Left lung (tissue), 10 donors: ENCODE measurements around the gene TOLLIP. TPM values are rescaled to one million over a fixed set of nuclear protein-coding genes. Genes with fewer than 3 reads are reported as not detected.

Experiments used
- ATAC-seq: fragments of 200-7000 bp; cut with Tn5 transposase; one replicate; pipeline ENCODE4 v1.9.1; 2020; ENCODE audit warnings: moderate library complexity
- DNase-seq, 4 donors: peaks; one replicate each; pipeline ENCODE4 v3.0.0-alpha.2; 2013 to 2020
- H3K27ac ChIP-seq, 2 donors: fragments of 200-600 bp; sonication (generic) in 1 of 2; one replicate each; pipeline versions ENCODE4 v1.5.0 to v1.8.0; 2020 to 2021
- H3K27me3 ChIP-seq, 2 donors: fragments of 200-600 bp; sonication (generic) in 1 of 2; one replicate each; pipeline versions ENCODE4 v1.5.0 to v1.8.0; 2020 to 2021
- H3K36me3 ChIP-seq, 2 donors: fragments of 200-600 bp; sonication (generic) in 1 of 2; one replicate each; pipeline versions ENCODE4 v1.5.0 to v1.8.0; 2020 to 2021
- H3K4me1 ChIP-seq, 2 donors: fragments of 200-600 bp; one replicate each; pipeline ENCODE4 v1.8.0; 2021
- H3K4me3 ChIP-seq, 2 donors: fragments of 200-600 bp; sonication (generic) in 1 of 2; one replicate each; pipeline versions ENCODE4 v1.5.0 to v1.8.0; 2020 to 2021; ENCODE audit warnings: mild to moderate bottlenecking in 1 of 2
- H3K9me3 ChIP-seq, 2 donors: fragments of 200-600 bp; sonication (generic) in 1 of 2; one replicate each; pipeline versions ENCODE4 v1.5.0 to v1.8.0; 2020 to 2021
- CTCF ChIP-seq, 2 donors: fragments of 200-600 bp; sonication (generic) in 1 of 2; IDR thresholded peaks; one replicate each; pipeline versions ENCODE4 v1.5.0 to v1.8.0; 2021; ENCODE audit warnings: antibody characterized with exemption in 2 of 2
- intact Hi-C, 2 donors: fragments of 100-400 bp; cut with DNase I; formaldehyde crosslinking; loops; one replicate each; pipeline versions ENCODE4 v1.11.2 to v1.14.2; 2022
- polyA plus RNA-seq, 6 donors: library from polyadenylated mRNA; unstranded; fragments of 120-200 nt; gene quantifications; one replicate each; pipeline ENCODE4 v1.2.1, GENCODE V29; 2013; ENCODE audit not compliant: insufficient read length in 6 of 6
- total RNA-seq, 2 donors: library from RNA; stranded (reverse); fragmentation: NEBNext Ultra II Directional; extraction: Animal tissue kit (Norgen Biotek cat#: 25700); gene quantifications; one replicate each; pipeline ENCODE4 v1.2.1, GENCODE V29; 2021
- donor health status: DM: no; HTN: yes; CAD: no.
- donor health status: DM: no; HTN: no; CAD: no.

Gene TOLLIP
- total and polyA plus RNA-seq, 8 donors = 22.4 to 63.5 (median 27.2) TPM

GRCh38 chr11:1317432-1317831 lies 8.0 kb upstream of the TOLLIP start:
- H3K4me3 ChIP-seq = no peak overlapping the region
- H3K27me3 ChIP-seq = peaks cover 0 to 5% of the 10 kb centered on the region in 2 donors
- H3K27ac ChIP-seq = peak overlapping the region in 1 of 2 donors; percentile 39
- DNase-seq (no peak), ATAC-seq (no peak)
- peaks cover 0 to 23% of the 10 kb centered on the region in 2 donors for H3K4me1 ChIP-seq
- no peaks in the 10 kb centered on the region for H3K36me3 ChIP-seq
- intact Hi-C loops = no loop called here
- TF ChIP-seq CTCF (IDR thresholded peaks at IDR 0.05) = no peak
- H3K9me3 ChIP-seq = no peaks in the 10 kb centered on the region

GRCh38 chr11:1310772-1311468 lies 1.5 kb upstream of the TOLLIP start:
- peaks cover 4 to 41% of the 10 kb centered on the region in 2 donors for H3K4me1 ChIP-seq
- H3K4me3 ChIP-seq = peak overlapping the region in 1 of 2 donors; percentile 90
- intact Hi-C loops = no loop called here
- H3K36me3 ChIP-seq = peaks cover 0 to 7% of the 10 kb centered on the region in 2 donors
- H3K27ac ChIP-seq = peak overlapping the region in 1 of 2 donors; percentile 95
- DNase-seq (no peak), ATAC-seq (no peak)
- no peak for TF ChIP-seq CTCF (IDR thresholded peaks at IDR 0.05)
- H3K27me3 ChIP-seq = no peaks in the 10 kb centered on the region
- peaks cover 0 to 8% of the 10 kb centered on the region in 2 donors for H3K9me3 ChIP-seq

GRCh38 chr11:1310318-1310687 lies 871 bp upstream of the TOLLIP start:
- no peaks in the 10 kb centered on the region for H3K27me3 ChIP-seq
- TF ChIP-seq CTCF (IDR thresholded peaks at IDR 0.05) = no peak
- ATAC-seq = no peak
- intact Hi-C loops = no loop called here
- H3K9me3 ChIP-seq = peaks cover 0 to 8% of the 10 kb centered on the region in 2 donors
- peaks cover 0 to 13% of the 10 kb centered on the region in 2 donors for H3K36me3 ChIP-seq
- peak overlapping the region; percentile 91 to 95 for H3K27ac ChIP-seq
- peak overlapping the region; percentile 76 to 90 for H3K4me3 ChIP-seq
- no peak for DNase-seq
- H3K4me1 ChIP-seq = peaks cover 4 to 47% of the 10 kb centered on the region in 2 donors

- H3K36me3 ChIP-seq = peaks cover 0 to 16% of the 10 kb centered on the region in 2 donors
- intact Hi-C loops = no loop called here
- no peak for TF ChIP-seq CTCF (IDR thresholded peaks at IDR 0.05)
- peaks cover 0 to 8% of the 10 kb centered on the region in 2 donors for H3K9me3 ChIP-seq
- H3K27me3 ChIP-seq = no peaks in the 10 kb centered on the region
- peak overlapping the region; percentile 76 to 90 for H3K4me3 ChIP-seq
- no peak for DNase-seq
- peak overlapping the region; percentile 91 to 95 for H3K27ac ChIP-seq
- H3K4me1 ChIP-seq = peaks cover 16 to 61% of the 10 kb centered on the region in 2 donors
- peak; percentile 49 for ATAC-seq
Observed at GRCh38 chr11:1308743-1309497, 512 bp downstream of the TOLLIP start.
